ENCODE measurements around the gene MLST8. TPM values are rescaled to one million over a fixed set of nuclear protein-coding genes. Genes with fewer than 3 reads are reported as not detected.

MLST8 gene
- total RNA-seq, 4 donors from 2014 or later = 29.3 to 58.8 (median 38.0) TPM

DNA sequence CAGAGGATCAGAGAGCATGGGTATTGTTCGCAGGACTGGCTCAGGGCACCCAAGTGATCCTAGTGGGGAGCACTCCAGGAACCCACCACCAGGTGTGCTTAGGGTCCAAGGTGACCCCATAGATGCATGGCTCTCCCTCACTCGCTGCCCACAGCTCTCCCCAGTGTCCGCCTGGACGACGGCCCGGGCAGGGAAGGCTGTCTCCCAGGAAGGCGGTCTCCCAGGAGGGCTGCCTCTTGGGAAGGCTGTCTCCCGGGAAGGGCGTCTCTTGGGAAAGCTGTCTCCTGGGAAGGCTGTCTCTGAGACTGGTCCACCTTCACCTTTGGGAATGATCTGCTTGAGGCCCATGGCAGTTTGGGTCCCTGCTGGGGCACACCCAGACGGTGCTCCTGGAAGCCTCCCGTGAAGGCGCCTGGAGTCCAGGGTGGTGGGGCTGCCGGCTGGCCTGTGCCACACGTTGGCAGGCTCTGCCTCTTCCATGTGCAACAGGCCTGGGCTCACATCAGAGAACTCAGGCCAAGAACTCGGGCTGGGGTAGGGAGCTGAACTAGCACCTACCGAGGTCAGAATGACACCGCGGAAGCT lies 41.1 kb downstream of the MLST8 start:
- TF ChIP-seq, protein P1, sequence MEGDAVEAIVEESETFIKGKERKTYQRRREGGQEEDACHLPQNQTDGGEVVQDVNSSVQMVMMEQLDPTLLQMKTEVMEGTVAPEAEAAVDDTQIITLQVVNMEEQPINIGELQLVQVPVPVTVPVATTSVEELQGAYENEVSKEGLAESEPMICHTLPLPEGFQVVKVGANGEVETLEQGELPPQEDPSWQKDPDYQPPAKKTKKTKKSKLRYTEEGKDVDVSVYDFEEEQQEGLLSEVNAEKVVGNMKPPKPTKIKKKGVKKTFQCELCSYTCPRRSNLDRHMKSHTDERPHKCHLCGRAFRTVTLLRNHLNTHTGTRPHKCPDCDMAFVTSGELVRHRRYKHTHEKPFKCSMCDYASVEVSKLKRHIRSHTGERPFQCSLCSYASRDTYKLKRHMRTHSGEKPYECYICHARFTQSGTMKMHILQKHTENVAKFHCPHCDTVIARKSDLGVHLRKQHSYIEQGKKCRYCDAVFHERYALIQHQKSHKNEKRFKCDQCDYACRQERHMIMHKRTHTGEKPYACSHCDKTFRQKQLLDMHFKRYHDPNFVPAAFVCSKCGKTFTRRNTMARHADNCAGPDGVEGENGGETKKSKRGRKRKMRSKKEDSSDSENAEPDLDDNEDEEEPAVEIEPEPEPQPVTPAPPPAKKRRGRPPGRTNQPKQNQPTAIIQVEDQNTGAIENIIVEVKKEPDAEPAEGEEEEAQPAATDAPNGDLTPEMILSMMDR (IDR thresholded peaks at IDR 0.05; ENCODE audit: low read depth) = no peak

DNA sequence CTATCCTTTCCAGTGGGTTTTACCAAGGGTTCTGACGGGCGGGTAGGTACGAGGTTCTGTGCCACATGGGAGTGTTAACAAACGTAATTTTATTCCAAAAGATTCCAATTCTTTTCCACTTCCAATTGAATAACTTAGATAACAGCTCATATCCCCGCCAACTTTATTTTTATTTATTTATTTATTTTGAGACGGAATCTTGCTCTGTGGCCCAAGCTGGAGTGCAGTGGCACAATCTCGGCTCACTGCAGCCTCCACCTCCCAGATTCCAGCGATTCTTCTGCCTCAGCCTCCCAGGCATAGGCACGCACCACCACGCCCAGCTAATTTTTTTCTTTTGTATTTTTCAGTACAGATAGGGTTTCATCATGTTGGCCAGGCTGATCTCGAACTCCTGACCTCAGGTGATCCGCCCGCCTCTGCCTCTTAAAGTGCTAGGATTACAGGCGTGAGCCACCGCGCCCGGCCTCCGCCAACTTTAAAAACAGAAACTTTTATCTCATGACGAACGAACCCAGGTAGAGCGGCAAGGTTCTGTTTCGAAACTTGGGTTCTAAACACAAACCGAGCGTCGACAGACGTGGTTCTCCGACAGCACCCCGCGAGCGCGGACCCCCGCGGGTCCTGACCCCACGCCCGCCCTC lies 45.5 kb downstream of the MLST8 start:
- TF ChIP-seq, protein P1 (IDR thresholded peaks at IDR 0.05; ENCODE audit: low read depth) = no peak

DNA sequence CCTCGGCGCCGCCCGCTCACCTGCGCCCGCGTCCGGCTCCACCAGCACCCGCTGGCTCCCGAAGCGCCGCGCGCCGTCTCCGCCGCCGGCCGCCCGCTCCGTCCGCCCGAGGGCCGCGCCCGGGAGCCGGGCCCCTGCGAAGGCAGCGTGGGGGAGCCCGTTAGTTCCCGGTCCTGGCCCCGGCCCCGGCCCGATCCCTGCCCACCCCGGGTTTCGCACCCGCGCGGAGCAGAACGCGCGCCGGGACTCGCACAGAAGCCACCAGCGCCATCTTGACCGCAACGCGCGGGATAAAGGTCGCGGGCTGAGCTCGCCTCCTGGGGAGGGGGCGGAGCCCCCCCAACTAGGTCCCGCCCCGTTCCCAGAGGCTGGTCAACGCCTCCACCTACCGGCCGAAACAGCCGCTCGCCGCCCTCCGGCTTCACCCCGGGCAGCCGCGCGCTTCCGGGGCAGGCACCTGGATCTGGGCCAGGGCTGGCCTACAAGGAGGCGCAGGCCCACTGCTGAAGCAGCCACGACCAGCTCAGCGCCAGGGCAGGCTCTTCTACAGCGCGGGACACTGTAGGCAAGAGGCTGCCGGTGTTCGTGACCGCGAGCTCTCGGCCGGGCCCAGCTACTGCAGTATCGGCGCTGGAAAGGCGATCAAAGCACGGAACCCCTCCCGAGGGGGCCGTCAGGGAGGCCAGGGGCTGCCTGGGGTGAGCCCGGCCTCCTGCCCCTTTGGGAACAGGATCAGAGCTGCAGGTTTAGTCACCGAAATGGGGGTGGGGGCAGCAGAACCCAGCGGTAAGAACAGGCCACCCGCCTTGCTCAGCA lies 46.2 kb downstream of the MLST8 start, which contains the start of gene ECI1:
ECI1 (minus strand) TSS at position 292 of the 816 bp plus-strand sequence; CDS start at position 271, 21 bp downstream.
- TF ChIP-seq, protein P1 (IDR thresholded peaks at IDR 0.05; ENCODE audit: low read depth) = no peak

DNA sequence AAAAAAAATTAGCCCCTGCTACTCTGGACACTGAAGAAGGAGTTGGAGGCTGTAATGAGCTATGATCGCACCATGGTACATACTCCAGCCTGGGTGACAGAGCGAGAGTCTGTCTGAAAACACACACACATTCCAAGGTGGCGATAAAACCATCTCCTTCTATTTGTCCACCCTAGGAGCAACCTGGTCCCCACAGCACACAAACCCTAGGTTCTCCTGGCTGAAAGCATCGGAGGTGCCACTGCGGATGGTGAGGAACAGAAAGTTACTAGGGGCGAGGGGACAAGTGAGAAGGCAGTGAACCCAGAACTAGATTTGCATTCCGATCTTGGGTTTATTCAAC lies 47.5 kb downstream of the MLST8 start:
- TF ChIP-seq, protein P1 (IDR thresholded peaks at IDR 0.05; ENCODE audit: low read depth) = no peak

DNA sequence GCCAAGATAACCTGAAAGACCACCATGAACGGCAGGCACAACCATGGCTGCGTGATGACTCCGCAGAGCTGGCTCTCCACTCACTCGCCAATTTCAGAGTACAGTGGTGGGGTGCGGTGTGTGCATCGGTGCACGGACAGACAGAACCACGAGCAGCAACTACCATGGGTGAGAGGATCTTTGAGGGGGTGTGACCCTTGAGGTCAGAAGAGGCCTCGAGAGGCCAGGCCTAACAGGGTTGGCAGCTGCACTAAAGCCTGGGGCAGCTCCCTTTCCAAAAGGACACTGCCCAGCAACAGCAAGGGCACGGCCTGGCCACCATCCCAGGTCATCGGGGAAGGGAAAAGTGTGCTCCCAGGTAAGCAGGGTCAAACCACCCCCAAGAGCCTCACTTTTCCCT lies 48.0 kb downstream of the MLST8 start:
- TF ChIP-seq, protein P1 (IDR thresholded peaks at IDR 0.05; ENCODE audit: low read depth) = no peak

DNA sequence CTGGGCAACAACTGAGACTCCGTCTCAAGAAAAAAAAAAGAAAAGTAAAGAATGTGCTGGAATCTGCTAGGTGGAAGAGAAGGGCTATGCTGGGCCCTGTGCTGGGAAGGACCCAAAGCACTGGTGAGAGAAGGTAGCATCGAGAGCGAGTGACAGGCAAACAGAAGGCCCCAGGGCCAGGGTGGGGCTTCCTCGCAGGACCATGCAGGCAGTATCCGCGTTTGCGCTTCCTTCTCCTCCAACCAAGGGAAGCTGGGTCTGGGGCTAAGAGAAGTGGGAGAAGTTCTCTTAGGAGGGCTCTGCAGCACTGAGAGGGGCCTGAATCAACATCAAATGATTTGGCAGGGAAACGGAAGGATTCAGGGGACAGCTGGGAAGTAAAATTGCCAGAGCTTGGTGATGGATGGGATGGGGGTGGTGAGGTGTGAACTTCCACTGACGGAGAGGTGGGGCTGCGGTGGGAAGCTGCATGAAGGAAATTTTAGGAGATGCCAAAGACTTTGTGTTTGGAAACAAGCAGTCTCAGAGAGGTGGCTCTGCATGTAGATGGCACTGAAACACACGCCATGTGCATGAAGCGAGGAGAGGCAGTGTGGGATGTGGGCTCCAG lies 51.4 kb downstream of the MLST8 start:
- TF ChIP-seq, protein P1 (IDR thresholded peaks at IDR 0.05; ENCODE audit: low read depth) = no peak

DNA sequence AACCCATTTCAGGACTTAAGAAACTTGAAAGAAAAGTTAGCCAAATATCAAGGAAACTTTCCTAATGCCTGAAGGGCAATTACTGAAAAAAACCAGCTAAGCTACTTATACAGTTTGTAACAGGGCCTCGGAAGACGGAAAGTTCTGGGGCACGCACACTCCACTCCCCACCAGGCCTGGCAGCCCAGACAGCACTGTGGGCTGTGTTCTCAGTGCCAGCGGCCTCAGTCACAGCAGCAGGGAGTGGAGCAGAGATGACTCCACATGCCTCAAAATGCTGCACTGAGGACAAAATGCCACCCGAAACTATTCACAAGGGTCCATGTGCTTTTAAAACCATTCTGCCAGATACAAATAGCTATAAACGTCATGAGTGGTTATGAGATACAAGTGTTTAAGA lies 52.5 kb downstream of the MLST8 start:
- TF ChIP-seq, protein P1 (IDR thresholded peaks at IDR 0.05; ENCODE audit: low read depth) = no peak
